Activated CD8-positive, alpha-beta memory T cell treated with anti-CD3 and anti-CD28 coated beads for 48 hours (primary cell): Measurements from ENCODE around the gene SNPH.

Experiments
- DNase-seq, 3 experiments: peaks; one replicate each; pipeline ENCODE4 v3.0.0-alpha.2; 2020; ENCODE audit warnings: low read depth in 2 of 3, low spot score in 2 of 3

Gene SNPH

GRCh38 chr20:1264727-1265126 is 1.4 kb upstream of the SNPH start:
- DNase-seq = no peak

- DNase-seq = no peak
These were observed 723 bp upstream of the SNPH start for GRCh38 chr20:1265226-1265915.

- DNase-seq = no peak
These were observed 253 bp upstream of the SNPH start for GRCh38 chr20:1265916-1266166.

GRCh38 chr20:1267161-1267560 is 1.1 kb downstream of the SNPH start:
- no peak for DNase-seq

- no peak for DNase-seq
These were observed 1.8 kb downstream of the SNPH start for GRCh38 chr20:1267809-1268374.

- no peak for DNase-seq
These were observed 3.1 kb downstream of the SNPH start for GRCh38 chr20:1269235-1269634.

GRCh38 chr20:1269850-1270249 is 3.8 kb downstream of the SNPH start:
- no peak for DNase-seq

GRCh38 chr20:1272368-1273100 is 6.4 kb downstream of the SNPH start:
- no peak for DNase-seq

- no peak for DNase-seq
These were observed 7.3 kb downstream of the SNPH start for GRCh38 chr20:1273366-1273765.

GRCh38 chr20:1274485-1275311 is 8.6 kb downstream of the SNPH start:
- DNase-seq = no peak

GRCh38 chr20:1275919-1276318 is 9.8 kb downstream of the SNPH start:
- no peak for DNase-seq

GRCh38 chr20:1277529-1278322 is 11.6 kb downstream of the SNPH start:
- no peak for DNase-seq

GRCh38 chr20:1278993-1279392 is 12.9 kb downstream of the SNPH start:
- no peak for DNase-seq

GRCh38 chr20:1280195-1281102 is 14.4 kb downstream of the SNPH start:
- no peak for DNase-seq

- DNase-seq = no peak
These were observed 15.4 kb downstream of the SNPH start for GRCh38 chr20:1281279-1282057.

- DNase-seq = no peak
These were observed 16.9 kb downstream of the SNPH start for GRCh38 chr20:1282966-1283365.

- DNase-seq = no peak
These were observed 17.7 kb downstream of the SNPH start for GRCh38 chr20:1283522-1284510.
